Stomach smooth muscle (tissue), 2 donors: ENCODE measurements around the gene NPFFR2.

Experiments
- H3K27ac ChIP-seq: one replicate; pipeline ENCODE4 v1.7.0; 2013; ENCODE audit warnings: mild to moderate bottlenecking, low read length, inconsistent platforms
- H3K27me3 ChIP-seq, 2 donors: one replicate each; pipeline ENCODE4 v1.7.0; 2013; ENCODE audit warnings: low read length in 2 of 2; ENCODE audit not compliant: insufficient read depth in 2 of 2, control insufficient read depth in 1 of 2
- H3K36me3 ChIP-seq, 2 donors: one replicate each; pipeline ENCODE4 v1.7.0; 2013; ENCODE audit warnings: low read length in 2 of 2; ENCODE audit not compliant: control insufficient read depth in 2 of 2, insufficient read depth in 2 of 2
- H3K4me1 ChIP-seq: one replicate; pipeline ENCODE4 v1.7.0; 2013; ENCODE audit warnings: low read length; ENCODE audit not compliant: control insufficient read depth, insufficient read depth
- H3K4me3 ChIP-seq, 2 donors: one replicate each; pipeline ENCODE4 v1.7.0; 2013; ENCODE audit warnings: low read length in 2 of 2
- H3K9ac ChIP-seq, 2 donors: one replicate each; pipeline ENCODE4 v1.7.0; 2013; ENCODE audit warnings: low read length in 2 of 2, mild to moderate bottlenecking in 1 of 2
- H3K9me3 ChIP-seq, 2 donors: one replicate each; pipeline ENCODE4 v1.7.0; 2013; ENCODE audit warnings: low read length in 2 of 2; ENCODE audit not compliant: control insufficient read depth in 2 of 2
- donor health status: healthy.
- donor health status: Pancreatic carcinoma.

The NPFFR2 gene

GRCh38 chr4:72169861-72170260 is 138.1 kb downstream of the NPFFR2 start:
- H3K4me3 ChIP-seq, result no peak overlapping the region
- H3K36me3 ChIP-seq, result no peaks in the 10 kb centered on the region
- peaks cover 0 to under 1% of the 10 kb centered on the region in 2 donors for H3K9me3 ChIP-seq
- no peak overlapping the region for H3K9ac ChIP-seq
- H3K27ac ChIP-seq, result no peak overlapping the region
- H3K27me3 ChIP-seq, result no peaks in the 10 kb centered on the region
- H3K4me1 ChIP-seq, result no peaks in the 10 kb centered on the region

GRCh38 chr4:72171761-72172160 is 140.0 kb downstream of the NPFFR2 start:
- no peaks in the 10 kb centered on the region for H3K36me3 ChIP-seq
- no peak overlapping the region for H3K9ac ChIP-seq
- H3K27ac ChIP-seq, result no peak overlapping the region
- peaks cover 0 to 6% of the 10 kb centered on the region in 2 donors for H3K9me3 ChIP-seq
- H3K4me3 ChIP-seq, result no peak overlapping the region
- no peaks in the 10 kb centered on the region for H3K4me1 ChIP-seq
- no peaks in the 10 kb centered on the region for H3K27me3 ChIP-seq

- H3K9ac ChIP-seq, result no peak overlapping the region
- no peaks in the 10 kb centered on the region for H3K4me1 ChIP-seq
- H3K27ac ChIP-seq, result no peak overlapping the region
- no peak overlapping the region for H3K4me3 ChIP-seq
- H3K36me3 ChIP-seq, result no peaks in the 10 kb centered on the region
- no peaks in the 10 kb centered on the region for H3K27me3 ChIP-seq
- H3K9me3 ChIP-seq, result peaks cover 0 to 6% of the 10 kb centered on the region in 2 donors
Observed at GRCh38 chr4:72179342-72179741, 147.5 kb downstream of the NPFFR2 start.

GRCh38 chr4:72186714-72187113 is 154.9 kb downstream of the NPFFR2 start:
- no peaks in the 10 kb centered on the region for H3K9me3 ChIP-seq
- no peaks in the 10 kb centered on the region for H3K4me1 ChIP-seq
- no peak overlapping the region for H3K4me3 ChIP-seq
- no peak overlapping the region for H3K9ac ChIP-seq
- H3K27me3 ChIP-seq, result no peaks in the 10 kb centered on the region
- no peak overlapping the region for H3K27ac ChIP-seq
- no peaks in the 10 kb centered on the region for H3K36me3 ChIP-seq

- H3K4me1 ChIP-seq, result no peaks in the 10 kb centered on the region
- H3K36me3 ChIP-seq, result no peaks in the 10 kb centered on the region
- no peak overlapping the region for H3K9ac ChIP-seq
- H3K27me3 ChIP-seq, result no peaks in the 10 kb centered on the region
- no peak overlapping the region for H3K27ac ChIP-seq
- no peak overlapping the region for H3K4me3 ChIP-seq
- no peaks in the 10 kb centered on the region for H3K9me3 ChIP-seq
Observed at GRCh38 chr4:72194046-72194445, 162.2 kb downstream of the NPFFR2 start.

- H3K27me3 ChIP-seq, result no peaks in the 10 kb centered on the region
- H3K4me3 ChIP-seq, result no peak overlapping the region
- H3K9me3 ChIP-seq, result no peaks in the 10 kb centered on the region
- no peak overlapping the region for H3K9ac ChIP-seq
- no peaks in the 10 kb centered on the region for H3K4me1 ChIP-seq
- no peak overlapping the region for H3K27ac ChIP-seq
- H3K36me3 ChIP-seq, result no peaks in the 10 kb centered on the region
Observed at GRCh38 chr4:72194453-72194852, 162.7 kb downstream of the NPFFR2 start.
